GM23338 (cell line): Measurements from ENCODE around the gene HOXA1.

Experiments
- CREB1 ChIP-seq: fragments of 250-450 bp; sonication (Bioruptor Pico); IDR thresholded peaks from 2 replicates; pipeline ENCODE4 v1.5.0; 2020; ENCODE audit warnings: low read depth, mild to moderate bottlenecking, moderate library complexity
- CTCF ChIP-seq, 2 experiments: fragments of 200-600 bp in 1 of 2; sonication (generic) in 1 of 2; conservative IDR thresholded peaks; 2 replicates each; pipeline versions ENCODE4 v1.5.1 to v1.6.1; 2016 to 2017; ENCODE audit warnings: antibody characterized with exemption in 2 of 2, low read depth in 2 of 2, mild to moderate bottlenecking in 2 of 2, moderate library complexity in 1 of 2
- ETS1 ChIP-seq: IDR thresholded peaks from 2 replicates; pipeline ENCODE4 v1.6.1; 2016; ENCODE audit warnings: antibody characterized with exemption
- EZH2 ChIP-seq: fragments of 200-600 bp; sonication (generic); IDR thresholded peaks from one replicate; pipeline ENCODE4 v1.8.0; 2017; ENCODE audit warnings: antibody characterized with exemption, mild to moderate bottlenecking, low read depth; ENCODE audit not compliant: unreplicated experiment
- EZH2phosphoT487 ChIP-seq: fragments of 200-600 bp; sonication (generic); IDR thresholded peaks from one replicate; pipeline ENCODE4 v1.8.1; 2018; ENCODE audit warnings: antibody characterized with exemption; ENCODE audit not compliant: unreplicated experiment
- JUNB ChIP-seq: IDR thresholded peaks from one replicate; pipeline ENCODE4 v1.6.1; 2016; ENCODE audit warnings: antibody characterized with exemption; ENCODE audit not compliant: unreplicated experiment
- POLR2AphosphoS5 ChIP-seq: IDR thresholded peaks from 2 replicates; pipeline ENCODE4 v1.6.1; 2016; ENCODE audit warnings: antibody characterized with exemption, low read depth
- REST ChIP-seq: IDR thresholded peaks from one replicate; pipeline ENCODE4 v1.6.1; 2018; ENCODE audit warnings: antibody characterized with exemption; ENCODE audit not compliant: unreplicated experiment
- ZNF331 ChIP-seq: fragments of 250-450 bp; sonication (Bioruptor Pico); IDR thresholded peaks from 2 replicates; pipeline ENCODE4 v1.5.0; 2020; ENCODE audit warnings: low read depth, mild to moderate bottlenecking, moderate library complexity

GRCh38 chr7:27095897-27096767 lies at the start of gene HOXA1:
- no peak for TF ChIP-seq POLR2AphosphoS5
- TF ChIP-seq EZH2: peak; percentile 72
- no peak for TF ChIP-seq REST
- TF ChIP-seq CTCF (conservative IDR thresholded peaks at IDR 0.05; ENCODE audit: low read depth in 2 of 2): 0 out of 4 replicates have a peak, but pooled peaks of 1 of the 2 experiments have one; percentile 5
- TF ChIP-seq EZH2phosphoT487: peak; percentile 88
- TF ChIP-seq JUNB: no peak
- TF ChIP-seq ZNF331 (CRISPR knock-in tag): no peak
- TF ChIP-seq CREB1: peak; percentile 32; the same call in 1 of the 2 replicates
- no peak for TF ChIP-seq ETS1
